HAP-1 (cell line): ENCODE data around the gene CERS5.
A peak's percentile ranks its signal among the peaks of the same experiment; 100 is the strongest.

Experiments
- DNase-seq, 2 experiments: peaks; one replicate each; pipeline ENCODE4 v3.0.0-alpha.2; 2016 to 2020; ENCODE audit warnings: low spot score in 2 of 2
- H3K27me3 ChIP-seq: fragments of 250-450 bp; sonication (Bioruptor Pico); 2 replicates; pipeline ENCODE4 v1.5.1; 2020; ENCODE audit warnings: low read depth, mild to moderate bottlenecking, moderate library complexity
- H3K36me3 ChIP-seq: fragments of 250-450 bp; sonication (Bioruptor Pico); replicated peaks from 2 replicates; pipeline ENCODE4 v1.5.1; 2020; ENCODE audit warnings: mild to moderate bottlenecking
- H3K4me1 ChIP-seq: fragments of 250-450 bp; sonication (Bioruptor Pico); 2 replicates; pipeline ENCODE4 v1.5.1; 2020; ENCODE audit warnings: mild to moderate bottlenecking
- H3K4me3 ChIP-seq: fragments of 250-450 bp; sonication (Bioruptor Pico); 2 replicates; pipeline ENCODE4 v1.5.1; 2020; ENCODE audit warnings: mild to moderate bottlenecking, moderate library complexity
- H3K9me3 ChIP-seq: fragments of 250-450 bp; sonication (Bioruptor Pico); 2 replicates; pipeline ENCODE4 v1.5.1; 2020; ENCODE audit warnings: mild to moderate bottlenecking, moderate library complexity
- in situ Hi-C: fragments of 300-500 bp; cut with MboI; formaldehyde crosslinking; loops from 3 replicates; pipeline ENCODE4 v1.14.3; 2020; ENCODE audit warnings: low sequenced_read_pairs, inconsistent platforms, mixed read lengths

Gene CERS5

DNA sequence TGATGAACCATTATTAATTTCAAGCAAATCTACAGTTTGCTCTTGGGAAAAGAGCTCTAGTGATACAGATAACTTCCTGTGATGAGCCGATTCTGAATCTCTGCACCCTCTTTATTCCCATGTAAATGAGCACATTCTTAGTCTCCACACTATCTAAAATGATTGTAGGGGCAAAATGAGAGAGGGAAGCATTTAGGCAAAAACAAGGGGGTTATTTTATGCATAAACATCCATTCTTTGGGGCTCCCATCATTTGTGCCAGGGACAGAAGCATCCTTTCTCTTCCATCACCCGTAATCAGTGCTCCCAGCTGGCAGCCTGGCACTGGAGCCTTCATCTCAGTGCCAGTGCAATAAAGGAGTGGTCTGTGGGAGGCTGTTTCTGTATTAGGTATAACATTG, 65.0 kb downstream of the CERS5 start:
- H3K36me3 ChIP-seq, result peaks cover 34% of the 10 kb centered on the region
- H3K4me3 ChIP-seq, result no peak overlapping the region
- no peaks in the 10 kb centered on the region for H3K9me3 ChIP-seq
- no peak for DNase-seq
- in situ Hi-C loops, result no loop called here
- H3K27me3 ChIP-seq, result no peaks in the 10 kb centered on the region; the same call in 1 of the 2 replicates
- no peaks in the 10 kb centered on the region for H3K4me1 ChIP-seq

DNA sequence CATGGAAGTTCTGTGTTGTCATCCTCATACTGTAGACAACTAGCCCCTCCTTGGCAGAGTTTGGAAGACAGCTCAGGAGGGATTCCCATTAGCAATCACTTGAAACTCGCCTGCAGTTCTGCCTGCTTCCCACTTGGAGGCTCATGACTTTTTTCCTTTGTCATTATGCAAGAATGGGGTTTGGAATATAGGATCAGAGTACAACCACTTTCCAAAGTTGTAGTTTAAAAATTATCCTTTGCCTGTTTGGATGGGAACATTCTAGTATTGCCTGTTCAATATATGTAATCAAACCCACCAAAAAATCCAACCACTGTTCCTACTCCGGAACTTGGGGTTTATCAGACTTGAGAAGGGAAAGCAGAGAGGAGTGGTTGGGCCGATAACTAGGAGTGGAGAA, 65.5 kb downstream of the CERS5 start:
- no peaks in the 10 kb centered on the region; the same call in 1 of the 2 replicates for H3K27me3 ChIP-seq
- in situ Hi-C loops, result no loop called here
- no peak overlapping the region for H3K4me3 ChIP-seq
- H3K4me1 ChIP-seq, result no peaks in the 10 kb centered on the region
- H3K9me3 ChIP-seq, result no peaks in the 10 kb centered on the region
- peaks cover 39% of the 10 kb centered on the region for H3K36me3 ChIP-seq
- peak; percentile 45 to 50 for DNase-seq

GRCh38 chr12:50100561-50100960, 66.6 kb downstream of the CERS5 start:
- Histone ChIP-seq H3K27me3 (no peaks in the 10 kb centered on the region; the same call in 1 of the 2 replicates), H3K4me1 (no peaks in the 10 kb centered on the region), H3K36me3 (peaks cover 50% of the 10 kb centered on the region), H3K9me3 (no peaks in the 10 kb centered on the region), H3K4me3 (no peak overlapping the region)
- DNase-seq, result no peak
- in situ Hi-C loops, result no loop called here

GRCh38 chr12:50099302-50100008, 67.7 kb downstream of the CERS5 start:
- peaks cover 61% of the 10 kb centered on the region for H3K36me3 ChIP-seq
- DNase-seq, result no peak
- H3K9me3 ChIP-seq, result no peaks in the 10 kb centered on the region
- H3K4me3 ChIP-seq, result no peak overlapping the region
- H3K4me1 ChIP-seq, result no peaks in the 10 kb centered on the region
- no peaks in the 10 kb centered on the region for H3K27me3 ChIP-seq
- in situ Hi-C loops, result no loop called here

- H3K36me3 ChIP-seq, result peaks cover 76% of the 10 kb centered on the region
These were observed 69.2 kb downstream of the CERS5 start for GRCh38 chr12:50097952-50098351.

DNA sequence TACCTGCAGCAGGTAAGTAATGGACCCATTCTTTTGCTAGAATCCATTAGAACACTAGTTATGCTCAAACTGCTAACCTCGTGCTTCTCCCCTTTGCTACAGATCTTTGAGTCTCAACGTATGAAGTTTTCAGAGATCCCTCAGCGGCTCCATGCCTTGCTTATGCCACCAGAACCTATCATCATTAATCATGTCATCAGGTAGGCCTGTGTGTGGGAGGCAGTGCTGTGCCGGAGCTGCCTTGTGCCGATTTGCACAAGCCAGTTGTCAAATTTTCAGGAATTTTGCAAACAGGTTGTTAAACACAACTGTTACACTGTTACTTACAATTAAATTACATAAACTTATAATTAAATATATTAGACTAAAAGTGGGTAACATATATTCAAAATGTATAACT, 76.8 kb downstream of the CERS5 start:
- no peaks in the 10 kb centered on the region for H3K9me3 ChIP-seq
- no peak overlapping the region for H3K4me3 ChIP-seq
- in situ Hi-C loops, result no loop called here
- DNase-seq, result no peak
- H3K36me3 ChIP-seq, result peaks cover 80% of the 10 kb centered on the region
- H3K4me1 ChIP-seq, result 0 out of 2 replicates have a peak, but pooled peaks cover 3% of the 10 kb centered on the region
- no peaks in the 10 kb centered on the region for H3K27me3 ChIP-seq

More at GRCh38 chr12:50097952-50098351, 69.2 kb downstream of the CERS5 start:
- in situ Hi-C loops, result no loop called here
- no peak for DNase-seq
- H3K4me3 ChIP-seq, result no peak overlapping the region
- no peaks in the 10 kb centered on the region for H3K9me3 ChIP-seq
- no peaks in the 10 kb centered on the region for H3K4me1 ChIP-seq
- no peaks in the 10 kb centered on the region for H3K27me3 ChIP-seq

- H3K9me3 ChIP-seq, result no peaks in the 10 kb centered on the region
- 0 out of 2 replicates have a peak, but pooled peaks cover 3% of the 10 kb centered on the region for H3K4me1 ChIP-seq
- DNase-seq, result no peak
- peaks cover 74% of the 10 kb centered on the region for H3K36me3 ChIP-seq
- in situ Hi-C loops, result no loop called here
- H3K4me3 ChIP-seq, result no peak overlapping the region
- no peaks in the 10 kb centered on the region for H3K27me3 ChIP-seq
These were observed 77.4 kb downstream of the CERS5 start for GRCh38 chr12:50089730-50090129.

DNA sequence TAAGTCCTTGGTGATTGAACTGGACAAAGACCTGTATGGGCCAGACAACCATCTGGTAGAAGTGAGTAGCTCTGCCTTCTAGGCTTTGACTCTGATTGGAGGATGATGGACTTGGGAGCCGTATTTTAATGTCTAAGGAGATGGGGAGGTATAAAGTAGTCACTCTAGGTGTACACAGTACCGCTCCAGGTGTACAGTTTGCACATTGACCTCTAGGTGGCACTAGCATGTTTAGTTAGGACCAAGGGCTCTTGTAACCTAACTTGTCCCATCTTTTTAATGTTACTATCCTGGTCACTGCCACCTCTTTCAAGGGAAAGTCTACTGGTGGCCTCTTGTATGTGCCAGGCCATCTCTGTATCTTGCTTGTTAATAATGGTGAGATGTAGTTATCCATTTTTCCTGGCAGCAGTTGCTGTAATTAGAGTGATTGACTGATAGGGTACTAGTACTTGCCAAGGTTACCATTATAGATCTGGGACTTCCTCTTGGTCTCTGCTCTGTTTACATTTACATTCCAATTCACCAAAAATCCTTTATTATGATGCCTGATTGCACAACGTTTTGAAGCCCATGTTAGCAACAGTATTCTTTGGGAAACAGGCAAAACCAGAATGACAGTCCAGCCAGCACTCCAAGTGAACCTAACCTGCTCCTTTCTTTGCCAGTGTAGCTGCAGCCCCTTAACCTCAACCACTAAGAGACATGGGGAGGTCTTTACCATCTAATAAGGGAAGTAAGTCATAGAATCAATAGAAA, 78.4 kb downstream of the CERS5 start:
- H3K4me3 ChIP-seq, result no peak overlapping the region
- peaks cover 64% of the 10 kb centered on the region for H3K36me3 ChIP-seq
- H3K27me3 ChIP-seq, result no peaks in the 10 kb centered on the region
- peaks cover 7% of the 10 kb centered on the region; the same call in 1 of the 2 replicates for H3K4me1 ChIP-seq
- peak; percentile 39 to 73 for DNase-seq
- H3K9me3 ChIP-seq, result no peaks in the 10 kb centered on the region
- in situ Hi-C loops, result no loop called here

DNA sequence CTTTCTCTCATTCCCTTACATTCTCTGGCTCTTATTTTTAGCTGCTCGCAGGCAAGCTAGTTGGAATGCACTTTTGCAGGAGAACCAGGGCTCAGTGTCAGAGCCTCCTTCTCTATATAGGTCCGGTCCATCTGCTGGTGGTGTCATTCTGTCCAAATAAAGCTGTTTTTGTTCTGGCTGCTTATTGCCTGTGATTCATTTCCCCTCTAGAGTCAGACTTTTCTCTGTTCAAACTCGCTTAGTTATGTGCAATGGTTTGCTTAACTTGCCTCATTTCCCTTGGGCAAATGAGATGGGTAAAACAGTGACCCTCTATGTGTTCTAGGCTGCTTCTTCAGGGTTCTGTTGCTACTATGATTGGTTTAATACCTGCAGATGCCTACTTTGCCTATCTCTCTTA, 79.2 kb downstream of the CERS5 start:
- Histone ChIP-seq H3K4me1 (peaks cover 7% of the 10 kb centered on the region; the same call in 1 of the 2 replicates), H3K9me3 (no peaks in the 10 kb centered on the region), H3K36me3 (peaks cover 56% of the 10 kb centered on the region), H3K4me3 (no peak overlapping the region), H3K27me3 (no peaks in the 10 kb centered on the region)
- in situ Hi-C loops, result no loop called here
- DNase-seq, result no peak

- Histone ChIP-seq H3K4me3 (no peak overlapping the region), H3K27me3 (no peaks in the 10 kb centered on the region), H3K36me3 (peaks cover 51% of the 10 kb centered on the region), H3K9me3 (no peaks in the 10 kb centered on the region), H3K4me1 (peaks cover 7% of the 10 kb centered on the region; the same call in 1 of the 2 replicates)
- in situ Hi-C loops, result no loop called here
- DNase-seq, result no peak
These were observed 80.0 kb downstream of the CERS5 start for GRCh38 chr12:50087151-50087550.

- H3K27me3 ChIP-seq, result no peaks in the 10 kb centered on the region
- DNase-seq, result no peak
- peak overlapping the region; percentile 74 for H3K4me3 ChIP-seq
- no peaks in the 10 kb centered on the region for H3K9me3 ChIP-seq
- peaks cover 44% of the 10 kb centered on the region for H3K36me3 ChIP-seq
- in situ Hi-C loops, result no loop called here
- peaks cover 7% of the 10 kb centered on the region; the same call in 1 of the 2 replicates for H3K4me1 ChIP-seq
These were observed 81.0 kb downstream of the CERS5 start for GRCh38 chr12:50086148-50086547.

GRCh38 chr12:50085615-50086072, 81.5 kb downstream of the CERS5 start:
- Histone ChIP-seq H3K27me3 (no peaks in the 10 kb centered on the region), H3K9me3 (no peaks in the 10 kb centered on the region), H3K4me3 (peak overlapping the region; percentile 74), H3K4me1 (peaks cover 7% of the 10 kb centered on the region; the same call in 1 of the 2 replicates), H3K36me3 (peaks cover 40% of the 10 kb centered on the region)
- peak in 1 of 2 experiments; percentile 47 for DNase-seq
- in situ Hi-C loops, result no loop called here

DNA sequence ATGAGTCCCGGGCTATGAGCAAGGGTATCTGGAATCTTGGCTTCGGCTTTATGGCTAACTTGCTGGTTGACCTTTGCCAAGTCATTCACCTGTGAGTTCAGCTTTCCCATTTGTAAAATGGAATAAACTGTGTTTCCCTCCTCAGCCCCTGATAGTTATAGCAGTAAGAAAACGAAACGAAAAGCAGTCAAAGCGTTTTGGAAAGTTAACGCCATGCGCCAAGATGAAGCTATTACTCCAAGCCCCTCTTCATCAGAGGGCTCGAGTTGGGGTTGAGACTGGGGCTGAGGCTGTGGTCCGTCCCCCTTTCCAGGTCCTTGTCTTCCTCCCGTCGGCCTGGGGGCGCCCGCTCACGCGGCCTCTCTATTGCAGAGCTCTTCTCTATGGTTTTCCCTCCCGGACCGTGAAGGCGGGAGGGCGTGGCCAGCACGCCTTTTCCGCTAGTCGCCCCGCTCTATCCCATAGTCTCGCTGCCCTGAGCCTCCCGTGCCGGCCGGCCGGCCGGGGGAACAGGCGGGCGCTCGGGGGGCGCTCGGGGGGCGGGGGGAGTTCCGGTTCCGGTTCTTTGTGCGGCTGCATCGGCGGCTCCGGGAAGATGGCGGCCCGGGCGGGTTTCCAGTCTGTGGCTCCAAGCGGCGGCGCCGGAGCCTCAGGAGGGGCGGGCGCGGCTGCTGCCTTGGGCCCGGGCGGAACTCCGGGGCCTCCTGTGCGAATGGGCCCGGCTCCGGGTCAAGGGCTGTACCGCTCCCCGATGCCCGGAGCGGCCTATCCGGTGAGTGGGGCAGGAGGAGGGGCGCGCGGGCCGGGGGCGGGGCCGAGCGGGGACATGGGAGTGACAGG, 82.2 kb downstream of the CERS5 start, which contains the start of gene SMARCD1:
TSS of gene SMARCD1 (plus strand) at position 568 of the 840 bp plus-strand sequence. CDS start at position 596, 28 bp downstream.
- Histone ChIP-seq H3K4me3 (peak within 1 kb of the TSS; percentile 74), H3K36me3 (peaks cover 34% of the 10 kb centered on the region), H3K27me3 (no peaks in the 10 kb centered on the region), H3K4me1 (peaks cover 7% of the 10 kb centered on the region; the same call in 1 of the 2 replicates), H3K9me3 (no peaks in the 10 kb centered on the region)
- DNase-seq, result peak; percentile 97
- in situ Hi-C loops, result no loop called here
